Stimulated activated CD4-positive, alpha-beta T cell treated with anti-CD3 and anti-CD28 coated beads, Interleukin-15, amount 100 ng/mL, for 24 hours (primary cell): ENCODE measurements around the gene ADGRG1.
A peak's percentile ranks its signal among the peaks of the same experiment; 100 is the strongest.

Source experiments
- DNase-seq: peaks from one replicate; pipeline ENCODE4 v3.0.0-alpha.2; 2020

The ADGRG1 gene

DNA sequence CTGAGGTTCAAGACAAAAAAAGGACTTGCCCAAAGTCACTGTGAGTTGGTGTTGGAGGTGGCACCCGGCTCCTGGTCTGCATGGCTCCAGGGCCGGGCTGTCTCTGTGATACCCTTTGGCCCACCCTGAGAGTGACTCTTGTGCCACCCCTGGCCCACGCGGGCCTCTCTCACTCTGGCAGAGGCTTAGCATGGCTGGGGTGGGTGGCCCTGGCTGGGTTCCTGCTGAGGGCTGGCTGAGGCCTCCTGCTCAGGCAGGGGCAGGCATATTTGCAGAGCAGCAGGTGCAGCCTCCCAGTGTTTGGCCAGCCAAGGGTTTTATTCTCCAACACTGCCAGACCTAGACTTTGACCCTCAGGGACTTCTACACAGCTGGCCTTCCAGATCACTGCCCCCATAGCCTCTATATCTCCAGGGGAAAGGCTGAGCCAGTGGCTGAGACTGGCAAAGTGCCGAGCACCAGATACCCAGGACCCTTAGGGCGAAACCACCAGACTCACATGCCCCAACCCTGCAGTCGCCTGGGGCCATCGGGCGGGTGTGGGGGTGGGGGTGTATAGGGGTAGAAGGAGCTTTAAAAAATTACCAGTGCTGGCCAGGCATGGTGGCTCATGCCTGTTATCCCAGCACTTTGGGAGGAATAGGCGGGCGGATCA lies 21.5 kb upstream of the ADGRG1 start:
- no peak for DNase-seq

DNA sequence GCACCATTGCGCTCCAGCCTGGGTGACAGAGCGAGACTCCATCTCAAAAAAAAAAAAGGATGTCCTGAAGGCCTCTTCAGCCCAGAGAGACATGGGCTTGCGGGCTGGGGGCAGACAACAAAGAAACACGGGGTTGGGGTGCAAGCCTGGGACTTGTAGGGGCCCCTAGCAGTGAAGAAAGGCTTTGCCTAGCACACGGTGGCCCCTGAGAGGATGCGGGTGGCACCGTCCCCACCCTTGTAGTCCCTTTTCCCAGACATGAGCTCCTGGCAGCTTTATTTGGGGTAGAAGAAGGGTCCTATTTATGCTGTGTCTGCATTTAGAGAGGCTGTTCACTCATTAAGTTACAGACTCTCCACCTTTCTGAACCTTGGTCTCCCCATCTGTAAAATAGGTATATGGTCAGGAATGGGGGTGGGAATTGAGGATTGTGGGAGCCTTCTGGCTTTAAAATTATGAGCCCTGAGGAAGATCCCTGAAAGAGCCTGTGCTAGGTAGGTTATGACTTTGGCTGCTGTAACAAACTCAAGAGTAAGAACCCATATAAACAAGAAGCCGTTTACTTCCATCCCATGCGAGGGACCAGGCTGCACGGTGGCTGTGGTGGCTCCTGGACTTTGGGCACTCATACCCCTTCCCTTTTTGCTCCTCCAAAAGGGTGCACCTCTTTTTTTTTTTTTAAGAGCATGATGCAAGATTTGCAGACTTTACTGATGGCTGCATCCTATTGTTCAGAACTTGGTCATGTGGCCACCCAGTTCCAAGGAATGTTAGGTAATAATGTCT lies 20.6 kb upstream of the ADGRG1 start:
- DNase-seq = no peak

DNA sequence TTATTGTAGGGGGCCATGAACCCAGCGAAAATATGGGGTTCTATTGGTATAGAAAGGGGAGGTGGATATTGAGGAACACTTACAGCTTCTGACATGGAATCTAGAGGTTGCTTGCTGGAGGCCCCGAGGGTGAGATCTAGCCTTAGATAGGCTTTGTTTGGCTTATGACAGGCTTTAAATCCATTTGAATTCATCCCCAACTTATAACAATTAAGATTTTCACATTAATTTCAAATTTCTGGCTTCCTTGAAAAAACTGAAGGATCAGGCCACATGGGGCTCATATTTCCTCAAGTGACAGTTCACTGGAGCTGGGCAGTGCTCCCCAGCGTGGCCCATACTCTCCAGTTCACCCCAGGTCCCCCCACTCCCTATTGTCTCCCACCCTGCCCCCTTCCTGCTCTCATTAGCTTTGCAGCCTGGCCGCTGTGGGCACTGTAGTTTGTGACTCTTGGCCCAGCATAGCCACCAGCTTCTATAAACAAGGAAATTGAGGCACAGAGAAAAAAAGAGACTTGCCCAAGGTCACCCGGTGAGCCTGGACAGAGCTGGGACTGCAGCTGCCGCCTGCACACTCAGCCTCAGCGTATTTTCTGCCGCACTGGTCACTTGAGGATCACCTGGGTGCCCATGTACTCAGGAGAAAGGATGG lies 19.8 kb upstream of the ADGRG1 start:
- DNase-seq = no peak

DNA sequence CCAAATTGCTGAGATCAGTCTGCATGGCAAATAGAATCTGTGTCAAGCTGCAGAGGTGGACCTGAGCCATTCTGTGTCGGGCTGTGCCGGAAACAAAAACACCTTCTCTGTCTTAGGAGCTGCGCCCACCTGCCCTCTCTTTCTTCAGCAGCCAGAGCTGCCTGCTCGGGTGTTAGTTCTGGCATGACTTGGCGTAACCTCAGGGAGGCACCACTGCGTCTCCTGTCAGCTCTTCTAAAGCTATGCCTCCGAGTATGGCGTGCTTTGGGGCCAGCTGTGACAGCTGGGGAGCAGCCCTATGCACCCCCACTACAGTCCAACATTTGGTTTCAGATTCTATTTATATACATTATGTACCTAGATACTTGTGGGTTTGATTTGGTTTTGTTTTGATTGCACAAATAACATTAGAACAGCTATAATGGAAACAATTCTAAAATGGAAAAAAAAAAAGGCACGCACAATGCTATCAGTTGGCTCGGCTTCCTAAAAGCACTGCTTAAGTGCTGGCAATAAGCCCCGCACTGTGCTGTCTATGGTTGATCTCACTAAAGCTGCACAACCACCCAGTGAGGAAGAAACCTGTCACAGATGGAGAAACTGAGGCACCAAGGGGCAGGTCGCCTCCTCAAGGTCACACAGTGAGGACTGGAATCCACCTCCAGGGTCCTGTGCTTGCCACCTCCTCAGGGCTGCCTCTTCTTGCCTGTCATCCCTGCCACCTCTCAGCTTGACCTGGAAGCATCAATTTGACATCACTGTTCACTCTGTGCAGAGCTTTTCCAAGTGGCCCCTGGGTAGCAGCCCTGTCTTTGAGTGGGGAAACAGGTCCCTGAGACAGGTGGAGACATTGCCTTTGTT lies 18.7 kb upstream of the ADGRG1 start:
- peak; percentile 87 for DNase-seq

DNA sequence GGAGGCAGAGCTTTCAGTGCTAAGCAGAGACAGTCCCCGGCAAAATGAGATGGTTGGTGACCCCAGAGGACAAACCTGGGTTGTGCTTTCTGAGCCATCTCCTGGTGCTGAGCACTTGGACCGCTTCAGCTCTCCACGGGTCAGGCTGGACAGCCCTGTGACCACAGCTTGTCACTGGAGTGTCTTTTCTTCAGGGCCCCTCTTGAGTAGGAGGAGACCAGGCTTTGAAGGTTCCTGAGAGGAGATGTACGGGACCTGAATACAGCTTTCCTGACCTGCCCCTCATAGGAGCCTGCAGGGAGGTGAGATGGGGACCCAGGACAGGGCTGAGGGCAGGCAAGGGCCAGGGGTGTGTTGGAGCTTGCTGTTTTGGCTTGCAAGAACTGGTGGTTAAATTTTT lies 17.8 kb upstream of the ADGRG1 start:
- no peak for DNase-seq

- DNase-seq = no peak
Measured at GRCh38 chr16:57611181-57611580, 17.2 kb upstream of the ADGRG1 start.

DNA sequence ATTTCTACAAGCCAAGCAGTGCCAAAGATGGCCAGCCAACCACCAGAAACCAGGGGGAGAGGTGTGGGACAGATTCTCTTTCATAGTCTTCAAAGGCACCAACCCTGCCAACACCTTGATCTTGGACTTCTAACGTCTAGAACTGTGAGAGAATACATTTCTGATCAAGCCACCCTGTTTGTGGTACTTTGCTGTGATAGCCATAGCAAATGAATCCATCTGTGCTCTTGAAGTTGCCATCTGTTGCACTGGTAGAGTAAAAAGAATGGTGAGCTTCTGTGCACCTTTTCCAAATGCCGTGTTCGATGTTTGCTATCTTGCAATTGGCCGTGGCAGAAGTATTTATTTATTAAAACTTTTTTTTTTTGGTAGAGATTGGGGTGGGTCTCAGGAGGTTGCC lies 16.7 kb upstream of the ADGRG1 start:
- no peak for DNase-seq

GRCh38 chr16:57612494-57612893 lies 15.9 kb upstream of the ADGRG1 start:
- no peak for DNase-seq

DNA sequence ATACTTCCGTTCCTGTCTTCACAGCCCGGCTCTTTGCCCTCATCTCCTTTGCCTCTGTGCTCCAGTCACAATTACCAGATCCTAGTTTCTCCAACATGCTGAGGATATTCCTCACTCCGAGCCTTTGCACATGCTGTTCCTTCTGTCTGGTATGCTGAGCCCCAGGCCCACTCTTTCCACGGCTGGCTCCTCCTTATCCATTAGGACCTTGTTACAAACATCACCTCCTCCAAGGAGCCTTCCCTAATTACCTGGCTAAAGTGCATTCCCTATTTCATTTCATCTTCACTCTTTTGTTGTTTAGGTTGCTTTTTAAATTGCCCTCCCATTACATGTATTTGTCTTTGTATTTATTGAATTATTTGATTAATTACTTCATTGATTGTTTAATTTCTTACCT lies 14.9 kb upstream of the ADGRG1 start:
- no peak for DNase-seq

DNA sequence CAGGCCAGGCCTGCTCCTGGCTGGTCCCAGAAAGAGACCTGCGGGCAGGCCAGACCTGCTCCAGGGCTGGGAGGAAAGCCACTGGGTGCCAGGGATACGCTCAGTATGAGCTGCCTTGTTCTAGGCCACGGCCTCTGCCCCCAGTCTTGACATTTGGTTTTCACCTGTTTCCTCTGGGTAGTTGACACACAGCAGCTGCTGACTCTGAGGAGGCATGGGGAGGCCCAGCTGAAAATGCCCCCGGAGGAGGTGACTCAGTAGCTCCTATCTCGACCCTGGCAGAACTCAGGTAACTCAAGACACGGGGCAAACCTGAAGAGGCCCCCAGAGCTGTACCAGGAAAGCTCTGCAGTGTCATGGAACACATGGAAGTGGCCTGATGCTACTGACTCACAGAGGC lies 13.9 kb upstream of the ADGRG1 start:
- DNase-seq = peak; percentile 66

- no peak for DNase-seq
Measured at GRCh38 chr16:57614944-57615343, 13.5 kb upstream of the ADGRG1 start.

DNA sequence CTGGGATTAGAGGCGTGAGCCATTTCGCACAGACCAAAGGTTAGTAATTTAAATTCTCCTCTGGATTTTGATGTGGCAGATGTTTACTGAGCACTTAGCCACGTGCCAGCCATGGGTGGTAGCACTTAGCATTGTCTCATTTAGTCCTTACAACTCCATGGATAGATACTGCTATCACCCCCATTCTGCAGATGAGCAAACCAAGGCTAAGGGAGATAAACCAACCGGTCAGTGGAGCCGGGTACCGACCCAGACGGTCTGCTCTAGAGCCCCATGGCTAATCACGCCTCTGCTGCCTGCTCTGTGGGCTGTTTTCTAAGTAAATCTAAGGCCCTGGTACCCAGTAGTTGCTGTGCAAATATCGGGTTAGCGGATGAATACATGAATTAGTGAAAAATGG lies 12.6 kb upstream of the ADGRG1 start:
- DNase-seq = no peak

GRCh38 chr16:57616241-57616640 lies 12.2 kb upstream of the ADGRG1 start:
- no peak for DNase-seq

DNA sequence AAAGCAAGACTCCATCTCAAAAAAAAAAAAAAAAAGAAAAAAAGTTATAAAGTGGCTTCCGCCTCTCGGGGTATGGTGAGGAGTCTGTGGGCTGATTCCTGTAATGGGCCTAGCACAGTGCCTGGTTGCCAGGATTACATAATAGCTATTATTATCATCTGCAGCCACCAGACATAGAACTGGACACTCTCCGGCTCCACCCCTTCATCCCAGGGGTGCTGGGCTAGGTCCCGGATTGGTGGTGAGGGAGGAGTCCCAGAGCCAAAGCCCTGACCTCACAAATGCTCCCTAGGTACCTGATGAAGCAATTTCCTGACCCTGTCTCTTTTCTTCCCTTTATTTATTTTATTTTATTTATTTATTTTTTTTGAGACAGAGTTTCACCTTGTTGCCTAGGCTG lies 11.6 kb upstream of the ADGRG1 start:
- no peak for DNase-seq

DNA sequence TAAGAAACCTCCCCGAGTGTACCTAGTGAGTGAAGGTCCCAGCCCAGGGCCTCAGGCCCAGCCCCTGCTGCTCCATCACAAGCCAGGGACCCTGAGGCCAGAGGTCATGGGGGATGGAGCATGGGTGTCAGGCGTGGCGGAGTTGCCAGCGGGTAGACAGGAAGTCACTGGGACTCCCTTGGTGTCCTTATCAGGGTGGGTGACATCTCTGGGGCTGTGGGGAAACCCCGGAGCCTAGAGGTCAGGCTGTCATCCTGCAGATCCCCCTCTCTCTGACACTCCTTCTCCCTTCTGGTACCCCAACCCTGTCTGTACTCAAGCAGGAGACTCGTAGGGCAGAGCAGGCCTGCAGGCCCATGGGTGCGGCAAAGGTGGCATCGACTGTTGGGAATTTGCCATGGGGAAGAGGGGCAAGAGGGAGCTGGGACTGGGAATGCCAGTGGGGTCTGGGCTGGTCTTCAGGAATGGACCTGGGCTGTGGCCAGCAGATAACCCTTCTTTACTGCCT lies 10.8 kb upstream of the ADGRG1 start:
- no peak for DNase-seq

DNA sequence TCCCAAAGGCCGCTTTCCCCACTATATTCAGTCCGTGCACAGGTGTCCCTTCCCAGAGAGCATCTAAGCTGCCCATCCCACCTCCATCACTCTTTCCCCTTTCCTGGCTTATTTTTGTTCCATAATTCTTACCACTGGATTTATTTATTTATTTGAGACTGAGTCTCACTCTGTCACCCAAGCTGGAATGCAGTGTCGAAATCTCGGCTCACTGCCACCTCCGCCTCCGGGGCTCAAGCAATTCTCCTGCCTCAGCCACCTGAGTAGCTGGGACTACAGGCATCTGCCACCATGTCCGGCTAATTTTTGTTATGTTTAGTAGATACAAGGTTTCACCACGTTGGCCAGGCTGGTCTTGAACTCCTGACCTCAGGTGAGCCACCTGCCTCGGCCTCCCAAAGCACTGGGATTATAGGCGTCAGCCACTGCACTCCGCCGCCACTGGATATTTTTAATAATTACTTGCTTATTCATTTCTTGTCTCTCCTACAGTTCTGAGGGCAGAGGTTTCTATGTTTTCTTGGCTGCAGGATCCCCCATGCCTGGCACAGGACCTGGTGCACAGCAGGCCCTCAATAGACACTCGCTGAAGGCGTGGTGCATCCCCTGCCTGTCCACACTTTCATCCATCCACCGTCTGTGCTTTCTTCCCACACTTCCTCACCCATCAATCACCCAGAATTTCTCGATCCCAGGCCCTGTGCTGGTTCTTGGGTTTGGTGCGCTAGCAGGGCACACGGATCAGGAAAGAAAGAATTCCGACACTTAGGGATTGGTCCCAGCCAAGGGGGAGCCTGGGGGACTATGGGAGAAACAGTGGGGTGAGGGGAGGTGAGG lies 9.9 kb upstream of the ADGRG1 start:
- no peak for DNase-seq

DNA sequence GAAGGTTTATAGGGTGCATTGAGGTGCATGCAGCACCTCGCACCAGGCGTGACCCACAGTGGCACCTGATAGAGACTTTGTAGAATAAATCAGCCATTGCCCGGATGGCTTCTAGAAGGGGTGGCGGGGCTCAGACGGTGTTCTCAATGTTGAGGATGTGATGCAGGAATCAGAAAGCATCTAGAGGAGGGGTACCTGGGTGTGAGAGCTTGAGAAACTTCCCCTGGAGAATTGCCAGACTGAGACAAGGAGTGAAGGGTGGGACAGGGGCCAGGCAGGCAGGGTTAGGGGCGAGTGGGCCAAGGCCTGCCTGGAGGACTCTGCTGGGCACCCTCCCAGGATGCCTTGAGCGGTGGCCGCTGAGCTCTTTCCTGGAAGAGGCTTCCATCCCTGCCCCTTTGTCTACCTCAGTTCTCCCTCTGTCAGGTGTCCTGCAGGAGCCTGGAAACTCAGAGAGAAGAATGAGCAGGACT lies 9.3 kb upstream of the ADGRG1 start:
- no peak for DNase-seq

GRCh38 chr16:57619606-57620334 lies 8.7 kb upstream of the ADGRG1 start:
- DNase-seq = no peak

DNA sequence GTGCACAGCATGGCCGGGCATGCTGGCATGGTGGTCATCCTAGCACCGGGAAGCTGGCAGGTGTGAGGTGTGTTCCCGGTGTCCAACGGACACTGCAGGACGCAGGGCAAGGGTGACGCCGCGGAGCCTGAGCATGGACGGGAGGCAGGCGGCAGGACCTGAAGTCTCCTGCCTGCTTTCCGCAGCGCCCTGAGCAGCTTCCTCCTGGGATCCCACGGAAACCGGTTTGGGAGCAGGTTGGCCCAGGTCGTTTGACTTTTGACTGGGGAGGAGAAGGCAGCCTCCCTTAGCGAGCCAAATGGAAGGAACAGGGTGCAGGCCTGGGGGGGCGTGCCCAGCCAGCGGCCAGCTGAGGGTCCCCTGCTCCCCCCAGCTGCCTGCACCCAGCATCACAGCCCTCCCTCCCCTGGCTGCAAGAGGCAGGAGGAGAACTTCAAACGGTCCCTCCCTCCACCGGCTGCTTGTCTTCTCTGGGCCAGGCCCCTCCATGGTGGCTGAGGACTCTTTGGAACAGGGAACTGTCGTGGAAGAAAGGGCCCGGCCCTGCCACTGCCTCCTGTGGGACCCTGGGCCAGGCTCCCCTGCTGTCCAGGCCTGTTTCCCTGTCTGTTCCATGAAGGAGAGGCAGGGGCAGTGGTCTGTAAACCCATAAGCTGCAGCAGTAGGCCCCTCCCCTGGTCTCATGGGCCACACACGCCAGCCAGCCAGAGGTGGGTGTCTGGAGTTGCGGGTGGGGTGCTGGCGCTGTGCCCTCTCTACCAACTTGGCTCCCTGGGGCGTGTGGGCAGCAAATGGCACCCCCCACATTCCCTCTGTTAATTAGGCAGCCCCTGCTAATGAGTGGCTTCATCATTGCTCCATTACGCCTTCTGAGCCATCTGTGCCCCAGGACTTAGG lies 7.8 kb upstream of the ADGRG1 start:
- DNase-seq = no peak
